Measurements from ENCODE around the gene FAM156B.
A peak's percentile ranks its signal among the peaks of the same experiment; 100 is the strongest.
"Not testable (repeated sequence)": the region's sequence is repeated elsewhere in the genome, so short reads cannot be mapped to it uniquely, and the experiment has no call there.

FAM156B gene

DNA sequence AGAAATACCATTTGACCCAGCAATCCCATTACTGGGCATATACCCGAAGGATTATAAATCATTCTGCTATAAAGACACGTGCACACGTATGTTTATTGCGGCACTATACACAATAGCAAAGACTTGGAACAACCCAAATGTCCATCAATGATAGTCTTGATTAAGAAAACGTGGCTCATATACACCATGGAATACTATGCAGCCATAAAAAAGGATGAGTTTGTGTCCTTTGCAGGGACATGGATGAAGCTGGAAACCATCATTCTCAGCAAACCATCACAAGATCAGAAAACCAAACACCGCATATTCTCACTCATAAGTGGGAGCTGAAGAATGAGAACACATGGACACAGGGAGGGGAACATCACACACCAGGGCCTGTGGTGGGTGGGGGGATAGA is 33.1 kb downstream of the FAM156B start:
- not testable (repeated sequence) for DNase-seq

DNA sequence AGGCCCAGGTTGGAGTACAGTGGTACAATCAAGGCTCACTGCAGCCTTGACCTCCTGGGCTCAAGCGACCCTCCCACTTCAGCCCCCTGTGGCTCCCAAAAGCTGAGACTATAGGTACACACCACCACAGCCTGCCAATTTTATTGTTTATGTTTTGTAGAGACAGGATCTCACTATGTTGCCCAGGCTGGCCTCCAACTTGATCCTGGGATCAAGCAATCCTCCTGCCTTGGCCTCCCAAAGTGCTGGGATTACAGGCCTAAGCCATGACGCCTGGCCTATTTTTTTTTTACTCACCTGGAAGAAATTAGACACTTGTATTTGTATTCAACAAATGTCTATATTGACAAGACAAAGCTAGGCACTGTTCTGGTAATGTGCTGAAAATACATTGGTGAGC is 36.1 kb downstream of the FAM156B start:
- DNase-seq, result no peak

DNA sequence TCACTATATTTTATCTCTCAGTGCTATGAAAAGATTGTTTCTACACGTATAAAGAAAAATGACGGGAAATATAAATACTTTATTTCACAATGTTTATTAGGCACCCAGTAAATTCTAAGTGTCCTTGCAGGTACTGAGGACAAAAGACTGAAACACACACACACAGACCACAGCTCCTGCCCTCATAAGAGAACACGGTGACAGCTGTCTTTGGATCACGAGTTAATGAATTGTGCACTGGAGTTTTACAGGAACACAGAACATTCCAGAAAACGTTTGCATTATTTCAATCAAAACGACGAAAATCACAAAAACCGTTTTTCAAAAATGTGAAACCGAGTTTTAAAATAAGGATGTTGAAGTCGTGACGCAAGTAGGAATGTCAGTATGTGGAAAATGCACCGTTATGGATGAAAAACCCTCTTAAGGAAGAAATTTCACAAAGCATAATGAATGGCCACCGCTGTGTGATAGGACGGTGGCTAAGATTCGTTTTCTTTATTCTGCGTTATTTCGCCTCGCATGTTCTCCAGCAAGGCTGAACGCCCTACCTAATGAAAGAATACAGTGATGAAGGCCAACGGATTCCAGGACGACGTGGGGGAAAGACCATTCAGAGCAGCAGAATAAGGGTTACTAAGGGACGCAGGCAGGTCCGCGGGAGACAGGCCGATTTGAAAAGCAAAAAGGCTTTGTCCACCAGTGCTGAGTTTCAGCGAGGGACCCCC is 37.0 kb downstream of the FAM156B start:
- no peak for DNase-seq

DNA sequence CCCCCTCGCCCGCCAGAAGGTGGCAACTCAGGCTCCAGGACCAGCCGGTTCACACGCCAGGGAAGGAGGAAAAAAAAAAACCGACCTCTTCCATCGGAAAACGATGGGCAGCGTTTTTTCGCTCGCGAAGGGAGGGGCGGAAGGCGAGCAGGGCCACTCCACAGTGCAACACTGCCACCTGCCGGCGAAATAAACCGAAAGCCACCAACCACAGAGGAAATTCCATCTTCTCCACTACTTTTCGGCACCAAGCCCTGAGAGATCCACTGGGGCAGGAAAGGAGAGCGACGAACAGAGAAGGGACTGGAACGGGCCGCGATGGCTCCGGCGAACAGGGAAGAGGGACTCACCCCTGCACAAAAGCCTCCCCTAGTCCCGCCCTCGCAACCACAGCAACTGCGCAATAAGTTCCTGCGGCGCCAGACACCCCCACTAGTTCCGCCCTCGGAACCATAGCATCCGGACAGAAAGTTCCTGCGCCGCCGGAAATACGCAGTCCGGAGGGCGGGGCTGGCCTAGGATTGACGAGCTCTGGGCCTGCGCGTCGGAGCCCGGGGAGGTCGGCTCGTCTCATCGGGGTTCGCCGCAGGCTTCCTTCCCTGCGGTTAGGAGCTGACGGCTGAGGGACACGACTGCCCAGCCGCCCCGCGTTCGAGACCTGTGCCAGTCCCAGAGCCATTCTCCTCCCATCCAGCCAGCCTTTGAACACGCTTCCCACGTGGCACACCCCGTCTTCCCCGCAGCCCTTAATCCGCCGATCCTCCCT is 37.8 kb downstream of the FAM156B start:
- peak; percentile 91 for DNase-seq

DNA sequence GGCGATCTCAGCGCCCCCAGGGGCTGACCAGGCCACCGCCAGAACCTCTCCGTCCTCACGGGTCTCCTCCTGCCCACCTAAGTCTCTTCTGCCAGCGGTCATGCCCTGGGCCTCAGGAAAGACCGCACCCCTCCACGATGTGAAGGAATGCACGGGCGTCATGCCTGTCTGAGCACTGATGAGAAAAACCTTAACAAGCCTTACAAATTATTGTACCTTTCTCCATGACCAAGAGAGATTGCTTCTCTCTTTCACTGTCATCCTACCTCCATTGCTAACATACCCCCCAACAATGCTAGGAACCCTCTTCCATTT is 38.3 kb downstream of the FAM156B start:
- DNase-seq, result not testable (repeated sequence)

DNA sequence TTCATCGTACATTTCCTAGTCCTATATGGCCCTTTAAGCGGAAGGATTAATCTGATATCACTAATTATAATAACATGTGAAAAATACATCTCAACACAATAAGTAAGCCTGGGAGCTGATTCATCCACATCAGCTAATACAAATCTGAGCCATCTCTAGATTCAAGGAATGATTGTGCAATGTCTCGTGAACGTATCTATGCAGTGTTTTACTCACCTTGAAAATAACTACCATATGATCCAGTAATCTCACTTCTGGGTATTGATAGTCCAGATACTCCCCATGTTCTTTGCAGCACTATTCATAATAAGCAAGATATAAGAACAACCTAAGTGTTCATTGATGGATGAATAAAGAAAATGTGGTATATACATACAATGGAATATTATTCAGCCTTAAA is 43.6 kb downstream of the FAM156B start:
- DNase-seq, result not testable (repeated sequence)

DNA sequence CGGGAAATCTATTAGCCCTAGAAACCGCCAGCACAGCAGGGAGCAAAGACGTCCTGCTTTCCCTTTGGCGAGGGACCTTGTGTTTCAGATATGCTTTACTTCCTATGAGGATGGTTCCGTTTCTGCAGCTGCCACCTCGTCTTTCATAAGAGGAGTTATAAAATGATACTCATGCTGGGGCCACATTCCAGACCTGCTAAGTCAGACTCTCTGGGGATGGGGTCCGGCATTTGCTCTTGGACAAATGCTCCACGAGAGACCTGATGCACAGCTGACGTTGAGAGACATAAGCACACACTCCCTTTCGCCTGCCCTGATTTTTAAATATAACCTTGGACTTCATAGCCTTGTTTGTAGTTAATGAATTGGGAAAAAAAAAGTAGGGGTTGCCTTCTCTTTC is 44.6 kb downstream of the FAM156B start:
- not testable (repeated sequence) for DNase-seq

DNA sequence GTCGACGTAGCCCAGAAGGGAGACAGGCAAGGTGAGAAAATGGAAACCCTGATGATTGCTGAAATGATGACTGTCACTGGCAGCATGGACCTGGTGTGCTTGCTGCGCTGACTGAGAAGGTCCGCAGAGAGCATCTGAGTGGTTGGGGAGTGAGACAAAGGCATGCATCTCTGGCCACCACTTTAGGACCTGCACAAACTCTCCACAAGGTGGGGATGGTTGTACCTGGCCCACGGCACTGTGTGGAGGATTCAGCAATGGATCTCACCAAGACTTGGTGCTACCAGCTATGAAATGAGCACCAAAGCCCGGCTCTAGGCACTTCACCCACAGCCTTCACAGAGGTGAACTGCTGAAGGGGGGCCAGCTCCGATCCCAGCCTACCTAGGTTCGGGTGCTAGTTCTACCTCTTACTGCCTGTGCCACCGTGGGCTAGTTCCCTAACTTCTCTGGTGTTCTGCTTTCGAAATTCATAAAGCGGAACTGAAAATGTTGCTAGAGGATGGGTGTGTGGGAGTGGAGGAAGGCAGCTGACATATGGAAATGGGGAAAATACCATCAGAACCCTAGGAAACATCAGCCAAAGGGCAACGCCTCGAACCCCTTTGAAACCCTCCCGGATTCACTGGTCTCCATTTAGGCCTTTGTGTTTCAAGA is 48.8 kb downstream of the FAM156B start:
- not testable (repeated sequence) for DNase-seq

DNA sequence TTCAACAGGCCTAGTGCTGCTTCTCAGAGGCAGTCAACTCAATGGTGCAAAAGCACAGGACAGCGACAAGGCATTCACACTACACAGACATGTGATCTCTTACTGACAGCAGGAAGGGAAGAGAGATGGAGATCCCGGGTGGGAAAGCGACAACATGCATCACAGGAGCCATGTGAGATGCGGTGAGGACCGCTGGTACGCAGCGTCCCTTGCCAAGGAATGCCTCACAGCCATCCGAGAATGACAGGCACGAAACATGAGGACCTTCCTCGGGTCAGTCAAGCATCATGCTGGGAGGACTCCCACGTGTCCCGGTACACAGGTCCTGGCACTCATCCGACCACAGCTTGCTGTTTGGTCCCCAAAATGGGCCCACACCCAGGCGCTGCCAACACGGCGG is 50.4 kb downstream of the FAM156B start:
- DNase-seq, result not testable (repeated sequence)

DNA sequence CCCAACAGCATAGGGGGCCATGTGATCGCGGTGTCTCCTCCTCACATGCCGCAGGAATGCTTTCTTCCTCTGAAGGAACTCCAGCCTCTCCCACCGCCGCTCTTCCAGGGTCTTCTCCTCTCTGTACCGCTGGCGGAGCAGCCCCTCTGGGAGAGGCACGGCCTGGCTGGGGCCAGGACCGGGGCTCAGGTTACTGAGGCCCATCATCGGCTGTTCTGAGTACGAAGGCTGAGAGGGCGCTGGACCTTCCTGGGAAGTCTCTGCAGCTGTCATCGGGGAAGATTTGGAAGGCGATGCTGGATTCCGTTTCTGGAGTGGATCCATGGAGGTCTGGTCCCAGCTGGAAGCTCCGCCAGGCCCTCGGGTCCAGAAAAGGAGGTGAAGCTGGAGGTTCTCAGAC is 51.1 kb downstream of the FAM156B start:
- DNase-seq, result not testable (repeated sequence)

DNA sequence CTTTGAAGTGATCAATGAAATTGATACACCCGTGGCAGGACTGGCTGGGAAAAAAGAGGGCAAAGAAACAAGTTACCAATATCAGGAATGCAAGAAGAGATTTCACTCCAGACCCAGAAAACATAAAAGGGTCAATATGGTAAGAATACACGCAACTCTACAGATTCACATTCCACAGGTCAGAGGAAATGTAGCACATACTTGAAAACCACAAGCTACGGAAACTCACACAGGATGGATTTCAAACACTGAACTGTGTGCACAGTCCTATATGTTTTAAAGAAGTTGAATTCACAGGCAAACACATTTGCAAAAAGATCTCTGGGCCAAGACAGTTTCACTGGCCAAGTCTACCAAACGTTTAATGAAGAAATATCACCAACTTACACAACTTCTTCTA is 52.2 kb downstream of the FAM156B start:
- not testable (repeated sequence) for DNase-seq

DNA sequence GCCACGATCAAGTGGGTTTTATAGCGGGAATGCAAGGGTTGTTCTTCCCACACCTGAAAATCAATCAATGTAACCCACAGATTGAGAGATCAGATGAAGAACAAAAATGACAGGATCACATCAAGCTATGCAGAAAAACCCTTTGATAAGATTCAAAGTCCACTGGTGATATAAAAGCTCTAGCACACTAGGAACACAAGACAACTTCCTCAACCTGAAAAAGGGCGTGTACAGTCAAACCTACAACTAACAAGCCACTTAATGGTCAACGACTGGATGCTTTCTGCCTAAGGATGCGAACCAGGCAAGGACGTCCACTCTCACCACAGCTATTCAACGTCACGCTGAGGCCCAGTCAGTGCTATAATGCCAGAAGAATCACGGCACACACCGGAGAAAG is 52.8 kb downstream of the FAM156B start:
- DNase-seq, result not testable (repeated sequence)

Data from EL (cell line).